Measurements from ENCODE around the gene ABCB9. TPM values are rescaled to one million over a fixed set of nuclear protein-coding genes. Genes with fewer than 3 reads are reported as not detected.

The ABCB9 gene
- total RNA-seq, 1 experiment from 2014 or later = 6.3 TPM

GRCh38 chr12:122988612-122989212 is 22.4 kb upstream of the ABCB9 start:
- Mint-ChIP-seq H3K4me3 (no peak overlapping the region), H3K9me3 (no peaks in the 10 kb centered on the region), H3K4me1 (peaks cover 5% of the 10 kb centered on the region; the same call in 1 of the 2 replicates), H3K36me3 (no peaks in the 10 kb centered on the region; the same call in 1 of the 2 replicates), H3K27ac (no peak overlapping the region), H3K27me3 (ENCODE audit: low read depth) (no peaks in the 10 kb centered on the region)
- POLR2A ChIA-PET = no interaction called here
- no peak for ATAC-seq
- TF ChIP-seq FOXP1 (CRISPR knock-in tag; IDR thresholded peaks at IDR 0.05; ENCODE audit: borderline replicate concordance) = no peak
- no peak for TF ChIP-seq MXD4 (CRISPR knock-in tag; IDR thresholded peaks at IDR 0.05; ENCODE audit: borderline replicate concordance)
- TF ChIP-seq ZBTB43 (CRISPR knock-in tag; IDR thresholded peaks at IDR 0.05) = no peak
- TF ChIP-seq E2F5 (CRISPR knock-in tag; IDR thresholded peaks at IDR 0.05) = no peak
- TF ChIP-seq STAT6 (CRISPR knock-in tag; conservative IDR thresholded peaks at IDR 0.05; ENCODE audit: low read depth) = no peak
- no peak for TF ChIP-seq ELF4 (CRISPR knock-in tag; IDR thresholded peaks at IDR 0.05; ENCODE audit: low read depth)
- TF ChIP-seq ZNF263 (CRISPR knock-in tag; IDR thresholded peaks at IDR 0.05; ENCODE audit: low read depth) = no peak
- TF ChIP-seq RELA (CRISPR knock-in tag; IDR thresholded peaks at IDR 0.05; ENCODE audit: borderline replicate concordance) = no peak
- no peak for TF ChIP-seq TP53 (CRISPR knock-in tag; IDR thresholded peaks at IDR 0.05)
- no peak for TF ChIP-seq ZSCAN18 (CRISPR knock-in tag; IDR thresholded peaks at IDR 0.05)
- no peak for TF ChIP-seq SP1 (CRISPR knock-in tag; conservative IDR thresholded peaks at IDR 0.05)
- TF ChIP-seq MAX (CRISPR knock-in tag; IDR thresholded peaks at IDR 0.05) = no peak
- no peak for TF ChIP-seq CDX4 (CRISPR knock-in tag; IDR thresholded peaks at IDR 0.05; ENCODE audit: borderline replicate concordance)
- no peak for TF ChIP-seq FOXK1 (CRISPR knock-in tag; IDR thresholded peaks at IDR 0.05)
- TF ChIP-seq ATF3 (CRISPR knock-in tag; conservative IDR thresholded peaks at IDR 0.05) = no peak
- no peak for TF ChIP-seq JUN (CRISPR knock-in tag; IDR thresholded peaks at IDR 0.05)
- TF ChIP-seq EMX1 (CRISPR knock-in tag; IDR thresholded peaks at IDR 0.05) = no peak
- TF ChIP-seq AR (CRISPR knock-in tag; IDR thresholded peaks at IDR 0.05) = no peak
- no peak for TF ChIP-seq PRDM15 (CRISPR knock-in tag; IDR thresholded peaks at IDR 0.05)
- TF ChIP-seq FOXJ3 (CRISPR knock-in tag; IDR thresholded peaks at IDR 0.05; ENCODE audit: borderline replicate concordance) = no peak
- no peak for DNase-seq (ENCODE audit: low spot score)
- CTCF ChIA-PET = interaction anchor here (0.8 to 3.2 kb wide), 8 partner anchors 11 to 249 kb away, joined by 3 to 18 read pairs (median 3); partner anchors contain the start of genes MPHOSPH9 and PITPNM2
